Effector CD8-positive, alpha-beta T cell (primary cell): ENCODE results near the gene EXD3.

Experiments
- DNase-seq: peaks from one replicate; lab custom pipeline; 2025; lab: John Stamatoyannopoulos, UW

Gene EXD3

GRCh38 chr9:137365552-137366444, 57.2 kb downstream of the EXD3 start:
- DNase-seq, result no peak

- no peak for DNase-seq
These were observed 57.9 kb downstream of the EXD3 start for GRCh38 chr9:137365056-137365455.

GRCh38 chr9:137359850-137360249, 63.1 kb downstream of the EXD3 start:
- DNase-seq, result no peak

- DNase-seq, result no peak
These were observed 64.8 kb downstream of the EXD3 start for GRCh38 chr9:137358126-137358525.

GRCh38 chr9:137357166-137357565, 65.8 kb downstream of the EXD3 start:
- no peak for DNase-seq

- no peak for DNase-seq
These were observed 67.1 kb downstream of the EXD3 start for GRCh38 chr9:137355761-137356365.

- no peak for DNase-seq
These were observed 67.9 kb downstream of the EXD3 start for GRCh38 chr9:137354845-137355760.

- no peak for DNase-seq
These were observed 68.7 kb downstream of the EXD3 start for GRCh38 chr9:137354153-137354844.

- DNase-seq, result no peak
These were observed 69.5 kb downstream of the EXD3 start for GRCh38 chr9:137353223-137354152.

GRCh38 chr9:137352511-137353222, 70.3 kb downstream of the EXD3 start:
- no peak for DNase-seq

GRCh38 chr9:137351781-137352501, 71.0 kb downstream of the EXD3 start:
- no peak for DNase-seq

GRCh38 chr9:137350696-137351584, 72.0 kb downstream of the EXD3 start:
- no peak for DNase-seq

GRCh38 chr9:137349471-137350033, 73.4 kb downstream of the EXD3 start:
- DNase-seq, result no peak

GRCh38 chr9:137348769-137349470, 74.0 kb downstream of the EXD3 start:
- no peak for DNase-seq

GRCh38 chr9:137347928-137348327, 75.0 kb downstream of the EXD3 start:
- no peak for DNase-seq

- no peak for DNase-seq
These were observed 80.5 kb downstream of the EXD3 start for GRCh38 chr9:137342482-137342881.

- DNase-seq, result no peak
These were observed 81.7 kb downstream of the EXD3 start for GRCh38 chr9:137341227-137341626.
